ENCODE measurements around the gene SLC43A2. TPM values are rescaled to one million over a fixed set of nuclear protein-coding genes. Genes with fewer than 3 reads are reported as not detected.

Gene SLC43A2
- total RNA-seq, 1 experiment from 2014 or later = 12.6 TPM

DNA sequence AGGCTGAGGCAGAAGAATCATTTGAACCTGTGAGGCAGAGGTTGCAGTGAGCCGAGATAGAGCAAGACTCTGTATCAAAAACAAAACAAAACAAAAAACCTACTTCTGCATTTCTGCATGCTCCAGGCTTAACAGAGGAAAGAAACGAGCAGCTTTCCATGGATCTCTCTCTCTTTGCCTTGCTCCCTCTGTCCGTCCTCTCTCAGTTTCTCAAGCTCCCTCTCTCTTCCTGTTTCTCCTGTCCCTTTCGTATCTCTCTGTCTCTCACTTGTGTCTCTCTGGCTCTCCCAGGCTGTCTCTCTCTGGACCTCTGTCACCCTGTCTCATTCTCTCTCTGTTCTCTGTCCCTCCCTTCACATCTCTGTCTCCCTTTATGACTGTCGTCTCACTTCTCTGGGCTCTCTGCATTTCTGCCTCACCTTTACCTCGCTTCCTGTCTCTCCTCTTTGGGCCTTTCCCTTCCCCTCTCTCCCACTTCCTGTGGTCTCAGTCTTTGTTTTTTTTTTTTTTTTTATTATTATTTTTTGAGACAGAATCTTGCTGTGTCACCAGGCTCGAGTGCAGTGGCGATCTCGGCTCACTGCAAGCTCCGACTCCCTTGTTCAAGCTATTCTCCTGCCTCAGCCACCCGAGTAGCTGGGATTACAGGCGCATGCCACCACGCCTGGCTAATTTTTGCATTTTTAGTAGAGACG lies 62.0 kb downstream of the SLC43A2 start:
- Histone ChIP-seq H2AFZ (ENCODE audit: low read depth, low read length, poor library complexity, severe bottlenecking) (no peak overlapping the region), H3K9me2 (ENCODE audit: insufficient read depth) (no peaks in the 10 kb centered on the region), H3K4me1 (ENCODE audit: control insufficient read depth in 1 of 2, insufficient read depth in 2 of 2, low read length in 2 of 2) (peaks cover 0 to 7% of the 10 kb centered on the region in 2 experiments; a peak in 3 of 4 replicates), H3K4me3 (replicated peaks in 1 of 2; ENCODE audit: low read depth in 1 of 2, low read length in 2 of 2) (no peak overlapping the region), H4K20me1 (ENCODE audit: insufficient read depth) (no peaks in the 10 kb centered on the region; the same call in 1 of the 2 replicates), H3K27ac (ENCODE audit: low read depth, low read length) (no peak overlapping the region), H3K4me2 (ENCODE audit: low read length) (no peak overlapping the region), H3K9me3 (ENCODE audit: control insufficient read depth in 1 of 2, insufficient read depth in 1 of 2, low read depth in 1 of 2, low read length in 2 of 2) (no peaks in the 10 kb centered on the region), H3K27me3 (ENCODE audit: insufficient read depth, low read length) (no peaks in the 10 kb centered on the region), H3K79me2 (ENCODE audit: insufficient read depth, low read length) (peaks cover 4% of the 10 kb centered on the region), H3K9ac (ENCODE audit: low read length) (no peak overlapping the region), H3K36me3 (ENCODE audit: control insufficient read depth in 1 of 2, insufficient read depth in 2 of 2, low read length in 2 of 2) (no peaks in the 10 kb centered on the region)
- ChIA-PET POLR2A (interaction anchor here (1.4 kb wide), 1 partner anchor 150 kb away, joined by 3 read pairs; no protein-coding TSS in a partner anchor), RAD21 (ENCODE audit: low non-redundant PET in 1 of 2, low total read pairs in 2 of 2, uncharacterized antibody in 2 of 2, unreplicated experiment in 2 of 2) (no interaction called here), CTCF (no interaction called here)
- no TSS peak for BruUV-seq (replicated peaks)
- no peak for ATAC-seq
- TF ChIP-seq ELF1 (IDR thresholded peaks at IDR 0.05; ENCODE audit: borderline replicate concordance, low read depth) (no peak), SIN3A (IDR thresholded peaks at IDR 0.05; ENCODE audit: low read depth) (no peak), SP1 (IDR thresholded peaks at IDR 0.05; ENCODE audit: low read depth) (no peak)
- no peak for DNase-seq (ENCODE audit: low read depth, low spot score)
- intact Hi-C loops (cut with micrococcal nuclease) = no loop called here

GRCh38 chr17:1565877-1566276 lies 62.8 kb downstream of the SLC43A2 start:
- intact Hi-C loops (cut with micrococcal nuclease) = no loop called here
- CTCF ChIA-PET = no interaction called here

More at GRCh38 chr17:1565877-1566276, 62.8 kb downstream of the SLC43A2 start:
- ChIA-PET POLR2A (no interaction called here), RAD21 (ENCODE audit: low non-redundant PET in 1 of 2, low total read pairs in 2 of 2, uncharacterized antibody in 2 of 2, unreplicated experiment in 2 of 2) (no interaction called here)
- Histone ChIP-seq H3K4me3 (replicated peaks in 1 of 2; ENCODE audit: low read depth in 1 of 2, low read length in 2 of 2) (no peak overlapping the region), H3K27ac (ENCODE audit: low read depth, low read length) (no peak overlapping the region), H3K4me2 (ENCODE audit: low read length) (no peak overlapping the region), H4K20me1 (ENCODE audit: insufficient read depth) (peaks cover 2% of the 10 kb centered on the region; the same call in 1 of the 2 replicates), H3K9me2 (ENCODE audit: insufficient read depth) (no peaks in the 10 kb centered on the region), H3K9me3 (ENCODE audit: control insufficient read depth in 1 of 2, insufficient read depth in 1 of 2, low read depth in 1 of 2, low read length in 2 of 2) (no peaks in the 10 kb centered on the region), H3K79me2 (ENCODE audit: insufficient read depth, low read length) (peaks cover 12% of the 10 kb centered on the region), H3K4me1 (ENCODE audit: control insufficient read depth in 1 of 2, insufficient read depth in 2 of 2, low read length in 2 of 2) (peaks cover 4 to 15% of the 10 kb centered on the region in 2 experiments; a peak in 3 of 4 replicates), H3K36me3 (ENCODE audit: control insufficient read depth in 1 of 2, insufficient read depth in 2 of 2, low read length in 2 of 2) (no peaks in the 10 kb centered on the region), H3K9ac (ENCODE audit: low read length) (no peak overlapping the region), H2AFZ (ENCODE audit: low read depth, low read length, poor library complexity, severe bottlenecking) (no peak overlapping the region), H3K27me3 (ENCODE audit: insufficient read depth, low read length) (no peaks in the 10 kb centered on the region)
- ATAC-seq = no peak
- no TSS peak for BruUV-seq (replicated peaks)
- DNase-seq (ENCODE audit: low read depth, low spot score) = no peak
- TF ChIP-seq CEBPB (IDR thresholded peaks at IDR 0.05; ENCODE audit: low read depth) = no peak
- TF ChIP-seq SIN3A (IDR thresholded peaks at IDR 0.05; ENCODE audit: low read depth) = no peak
- TF ChIP-seq SP1 (IDR thresholded peaks at IDR 0.05; ENCODE audit: low read depth) = no peak
- no peak for TF ChIP-seq YY1 (IDR thresholded peaks at IDR 0.05; ENCODE audit: extremely low read depth, insufficient replicate concordance, low read depth, low read length)
- TF ChIP-seq, protein P1, sequence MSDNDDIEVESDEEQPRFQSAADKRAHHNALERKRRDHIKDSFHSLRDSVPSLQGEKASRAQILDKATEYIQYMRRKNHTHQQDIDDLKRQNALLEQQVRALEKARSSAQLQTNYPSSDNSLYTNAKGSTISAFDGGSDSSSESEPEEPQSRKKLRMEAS (IDR thresholded peaks at IDR 0.05) = no peak
- no peak for TF ChIP-seq ELF1 (IDR thresholded peaks at IDR 0.05; ENCODE audit: borderline replicate concordance, low read depth)
- TF ChIP-seq, protein P2, sequence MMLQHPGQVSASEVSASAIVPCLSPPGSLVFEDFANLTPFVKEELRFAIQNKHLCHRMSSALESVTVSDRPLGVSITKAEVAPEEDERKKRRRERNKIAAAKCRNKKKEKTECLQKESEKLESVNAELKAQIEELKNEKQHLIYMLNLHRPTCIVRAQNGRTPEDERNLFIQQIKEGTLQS (IDR thresholded peaks at IDR 0.05) = no peak
- no peak for TF ChIP-seq POLR2AphosphoS5 (IDR thresholded peaks at IDR 0.05; ENCODE audit: low read depth, low read length)
- TF ChIP-seq ZFX (IDR thresholded peaks at IDR 0.05) = no peak
- no peak for TF ChIP-seq EZH2 (IDR thresholded peaks at IDR 0.05)
- TF ChIP-seq JUND (IDR thresholded peaks at IDR 0.05) = no peak
- TF ChIP-seq TCF7L2 (IDR thresholded peaks at IDR 0.05; ENCODE audit: borderline replicate concordance, extremely low read depth, insufficient read depth, insufficient read length) = no peak
- TF ChIP-seq RAD21 (IDR thresholded peaks at IDR 0.05; ENCODE audit: low read depth) = no peak
